GM12891 (cell line): ENCODE measurements around the gene SFXN5.
A peak's percentile ranks its signal among the peaks of the same experiment; 100 is the strongest.

Experiments used
- DNase-seq: peaks from one replicate; pipeline ENCODE4 v3.0.0; 2011; ENCODE audit warnings: low spot score; ENCODE audit not compliant: insufficient read length
- FAIRE-seq: peaks from 2 replicates; lab custom pipeline; 2011; peaks lifted over from hg19 to GRCh38; lab: Jason Lieb, UNC
- PAX5 ChIP-seq: IDR thresholded peaks from 2 replicates; pipeline ENCODE4 v1.6.1; 2011; ENCODE audit warnings: low read length, moderate library complexity, mild to moderate bottlenecking; ENCODE audit not compliant: insufficient read depth, severe bottlenecking
- POLR2A ChIP-seq: IDR thresholded peaks from 2 replicates; pipeline ENCODE4 v1.6.1; 2011; ENCODE audit warnings: low read depth, low read length, control low read depth
- POLR2AphosphoS5 ChIP-seq: IDR thresholded peaks from 2 replicates; pipeline ENCODE4 v1.6.1; 2011; ENCODE audit warnings: low read depth, low read length, control low read depth
- POU2F2 ChIP-seq: IDR thresholded peaks from 2 replicates; pipeline ENCODE4 v1.6.1; 2011; ENCODE audit warnings: low read depth, mild to moderate bottlenecking, control low read depth, low read length, moderate library complexity
- SPI1 ChIP-seq: IDR thresholded peaks from 2 replicates; pipeline ENCODE4 v1.6.1; 2011; ENCODE audit warnings: low read depth, low read length, control low read depth
- TAF1 ChIP-seq: IDR thresholded peaks from 2 replicates; pipeline ENCODE4 v1.6.1; 2011; ENCODE audit warnings: low read depth, low read length, control low read depth

Gene SFXN5

DNA sequence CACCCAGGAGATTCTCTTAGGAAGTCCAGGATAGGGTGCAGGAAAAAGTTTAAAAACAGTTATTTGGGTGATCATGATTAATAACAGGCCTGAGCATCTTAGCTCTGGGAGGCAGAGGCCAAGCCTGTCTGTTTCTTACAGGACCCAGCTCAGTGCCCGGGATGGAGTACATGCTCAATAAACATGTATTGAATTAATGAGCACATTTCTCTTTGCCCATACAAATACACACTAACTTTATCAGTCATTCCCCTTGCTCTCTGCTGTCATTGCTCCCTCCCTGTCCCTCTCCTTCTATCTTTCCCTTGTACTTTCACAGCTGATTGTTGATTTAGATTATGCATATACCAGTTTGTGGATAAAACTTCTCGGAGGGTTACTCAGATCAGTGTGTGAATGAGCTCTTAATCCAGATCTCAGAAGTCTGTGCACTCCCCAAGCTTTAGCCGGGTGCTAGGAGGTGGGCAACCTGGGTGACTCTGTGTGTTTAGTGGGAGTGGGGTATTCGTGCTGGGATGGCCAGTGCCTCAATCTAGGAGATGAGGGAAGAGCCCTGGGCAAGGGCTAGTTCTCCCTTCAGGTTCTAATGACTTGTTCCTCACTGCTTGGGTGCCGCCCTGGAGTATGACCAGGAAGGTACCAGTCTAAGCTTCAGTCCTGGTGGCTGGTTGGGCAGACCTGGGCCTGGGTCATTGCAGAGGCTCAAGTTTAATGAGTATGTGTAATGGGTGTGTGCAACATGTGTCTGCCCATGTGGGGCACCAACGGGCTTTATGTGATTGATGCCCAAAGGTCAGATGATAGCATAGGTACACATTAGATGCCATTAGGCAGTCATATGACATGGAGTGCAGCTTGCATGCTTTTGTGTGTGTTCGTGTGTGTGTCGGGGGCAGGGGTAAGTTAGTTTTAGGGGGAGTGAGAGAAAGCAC, 143.6 kb downstream of the SFXN5 start:
- no peak for FAIRE-seq
- TF ChIP-seq SPI1 (no peak), POLR2A (no peak), POLR2AphosphoS5 (no peak), TAF1 (no peak), PAX5 (no peak), POU2F2 (no peak)

DNA sequence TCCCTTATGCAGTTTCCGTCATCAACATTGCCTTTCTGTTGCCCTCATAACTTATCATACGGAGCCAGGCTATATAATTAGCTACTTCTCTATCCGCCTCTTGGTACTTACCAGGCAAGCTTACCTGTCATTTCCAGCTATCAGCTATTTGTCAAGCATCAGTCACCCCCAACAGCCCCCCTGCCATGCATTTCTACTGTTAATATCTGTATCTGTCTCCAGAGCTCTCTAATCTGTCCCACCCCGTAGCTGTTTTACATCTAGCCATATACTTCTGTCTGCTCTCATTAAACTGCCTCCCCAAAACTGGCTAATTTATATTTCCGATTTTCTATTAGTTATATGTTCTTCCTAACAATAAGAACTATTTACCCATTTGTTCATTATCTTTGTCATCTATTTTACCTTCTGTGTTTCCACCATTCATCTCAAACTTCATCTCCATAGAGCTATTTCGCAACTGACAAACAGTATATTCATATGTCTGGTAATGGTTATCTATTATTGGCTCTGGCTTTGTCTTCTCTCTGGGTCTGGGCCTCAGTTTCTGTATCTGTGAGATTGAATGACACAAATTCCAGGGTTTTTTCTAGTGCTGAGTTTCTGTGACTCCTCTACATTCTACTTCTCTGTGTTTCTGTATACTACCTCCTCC, 144.6 kb downstream of the SFXN5 start:
- TF ChIP-seq TAF1 (no peak), POLR2A (no peak), SPI1 (no peak), PAX5 (no peak), POU2F2 (no peak), POLR2AphosphoS5 (no peak)
- FAIRE-seq: no peak
- DNase-seq: no peak

More for the DNA sequence above, 143.6 kb downstream of the SFXN5 start:
- DNase-seq: no peak

DNA sequence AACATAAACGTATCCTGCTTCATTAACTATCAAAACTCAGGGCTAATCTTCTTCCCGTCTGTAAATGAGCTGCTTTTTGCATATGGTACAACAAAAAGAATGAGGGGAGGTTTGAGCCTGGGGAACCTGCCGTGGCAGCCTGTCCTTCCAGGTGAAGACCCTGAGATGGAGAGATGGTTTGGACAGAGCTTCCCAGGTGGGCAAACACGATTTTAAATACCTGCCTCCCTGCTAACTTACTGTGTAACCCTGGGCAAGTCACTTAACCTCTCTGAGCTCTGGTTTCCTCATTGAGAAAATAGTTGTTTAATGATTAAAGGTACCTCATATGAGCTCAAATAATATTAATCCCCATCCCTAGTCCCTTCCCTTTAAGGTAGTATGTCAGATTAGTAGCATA, 145.1 kb downstream of the SFXN5 start:
- FAIRE-seq: no peak
- no peak for TF ChIP-seq POU2F2
- TF ChIP-seq POLR2AphosphoS5: no peak
- TF ChIP-seq SPI1: no peak
- TF ChIP-seq TAF1: no peak
- no peak for TF ChIP-seq POLR2A
- TF ChIP-seq PAX5: no peak

DNA sequence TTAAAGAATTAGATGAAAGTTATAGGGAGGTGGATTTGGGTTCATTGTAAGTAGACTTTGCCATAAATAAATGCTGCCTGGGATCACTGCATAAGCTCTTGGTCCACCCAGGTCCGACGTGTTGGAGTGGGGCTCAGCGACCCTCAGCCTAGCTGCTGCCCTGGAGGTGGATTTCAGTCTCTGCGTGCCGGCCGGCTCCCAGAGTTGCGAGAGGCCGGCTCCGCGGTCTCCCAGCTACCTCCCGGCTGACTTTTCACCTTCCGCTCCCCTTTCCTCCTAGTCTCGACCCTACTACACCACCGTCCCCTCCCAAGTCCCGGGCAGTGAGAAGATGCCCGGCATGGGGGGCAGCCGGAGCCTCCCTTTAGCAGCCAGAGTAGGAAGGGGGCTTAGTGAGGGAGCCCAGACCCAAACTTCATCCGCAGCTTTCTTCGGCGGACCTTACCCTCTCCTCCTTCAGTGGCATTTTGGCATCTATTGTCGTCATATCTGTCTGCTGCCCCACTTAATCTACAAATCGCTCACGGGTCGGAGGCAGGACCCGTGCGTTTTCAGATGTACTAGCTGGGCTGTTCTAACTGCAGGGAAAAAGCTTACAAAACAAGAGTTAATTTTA, 146.1 kb downstream of the SFXN5 start:
- no peak for FAIRE-seq
- TF ChIP-seq PAX5 (no peak), TAF1 (no peak), POU2F2 (no peak), POLR2A (no peak), POLR2AphosphoS5 (no peak), SPI1 (no peak)
- peak; percentile 5 for DNase-seq

More for the DNA sequence above, 145.1 kb downstream of the SFXN5 start:
- no peak for DNase-seq

DNA sequence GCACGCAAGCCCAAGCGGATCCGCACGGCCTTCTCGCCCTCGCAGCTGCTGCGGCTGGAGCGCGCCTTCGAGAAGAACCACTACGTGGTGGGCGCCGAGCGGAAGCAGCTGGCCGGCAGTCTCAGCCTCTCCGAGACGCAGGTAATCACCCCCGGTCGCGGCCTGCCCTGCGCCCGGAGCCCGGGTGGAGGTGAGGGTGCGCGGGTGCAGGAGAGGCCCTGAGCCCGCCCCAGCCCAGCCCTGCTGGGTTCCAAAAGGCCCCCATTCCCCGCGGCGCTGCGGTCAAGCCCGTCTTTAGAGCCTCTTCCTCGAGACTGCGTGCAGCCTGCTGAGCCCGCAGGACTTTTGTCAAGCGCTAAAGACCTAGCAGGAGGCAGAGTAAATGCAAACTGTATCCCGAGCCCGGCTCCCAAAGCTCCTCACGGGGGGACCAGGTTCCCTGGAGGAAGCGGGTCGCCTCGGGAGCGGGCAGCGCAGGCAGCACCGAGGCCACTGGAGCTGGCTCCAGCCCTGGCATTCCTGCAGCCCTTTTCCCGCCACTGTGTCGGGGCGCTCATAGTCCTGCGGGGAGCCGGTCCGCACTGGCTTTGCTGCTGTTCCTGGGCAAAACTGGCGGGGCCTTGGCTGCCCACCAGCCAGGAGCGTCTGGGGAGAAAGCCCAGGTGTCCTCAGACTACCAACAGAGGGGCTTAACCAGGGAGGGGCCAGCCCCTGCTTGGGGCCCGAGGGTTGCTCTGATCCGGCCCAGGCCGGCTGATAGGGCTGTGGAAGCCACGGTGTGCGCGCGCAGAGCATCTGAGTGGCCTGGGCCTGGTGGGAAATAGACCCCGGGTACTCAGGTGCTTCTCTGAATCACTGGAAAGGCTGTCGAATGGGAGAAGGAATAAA, 146.9 kb downstream of the SFXN5 start:
- TF ChIP-seq PAX5 (no peak), SPI1 (no peak)
- DNase-seq (no peak), FAIRE-seq (no peak)

DNA sequence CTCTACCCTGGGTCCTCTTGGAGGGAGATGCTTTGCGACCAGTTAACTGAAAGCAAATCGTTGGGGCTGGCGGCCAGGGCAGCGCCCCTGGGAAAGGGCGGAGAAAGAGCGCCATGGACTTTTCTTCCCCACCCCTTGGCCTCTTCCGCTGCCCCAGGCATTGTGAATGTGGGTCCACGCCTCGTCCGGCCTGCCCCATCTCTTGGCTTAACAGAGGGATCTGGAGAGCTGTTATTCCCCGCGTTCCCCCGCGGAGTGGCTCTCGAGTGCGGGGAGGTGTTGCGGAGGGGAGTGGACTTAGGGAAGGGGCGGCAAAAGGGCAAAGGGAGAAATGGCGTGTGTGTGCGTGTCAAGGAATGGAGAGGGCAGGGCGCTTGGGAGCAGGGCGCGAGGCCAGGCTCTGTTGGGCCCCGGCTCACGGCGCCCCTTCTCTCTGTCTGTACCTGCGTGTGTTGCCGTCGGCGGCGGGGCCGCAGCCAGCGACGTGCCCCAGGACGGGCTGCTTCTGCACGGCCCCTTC, 147.6 kb downstream of the SFXN5 start:
- DNase-seq (peak; percentile 13), FAIRE-seq (no peak)
- no peak for TF ChIP-seq POLR2AphosphoS5
- no peak for TF ChIP-seq TAF1
- no peak for TF ChIP-seq POLR2A
- no peak for TF ChIP-seq POU2F2
- TF ChIP-seq PAX5: no peak
- TF ChIP-seq SPI1: no peak

DNA sequence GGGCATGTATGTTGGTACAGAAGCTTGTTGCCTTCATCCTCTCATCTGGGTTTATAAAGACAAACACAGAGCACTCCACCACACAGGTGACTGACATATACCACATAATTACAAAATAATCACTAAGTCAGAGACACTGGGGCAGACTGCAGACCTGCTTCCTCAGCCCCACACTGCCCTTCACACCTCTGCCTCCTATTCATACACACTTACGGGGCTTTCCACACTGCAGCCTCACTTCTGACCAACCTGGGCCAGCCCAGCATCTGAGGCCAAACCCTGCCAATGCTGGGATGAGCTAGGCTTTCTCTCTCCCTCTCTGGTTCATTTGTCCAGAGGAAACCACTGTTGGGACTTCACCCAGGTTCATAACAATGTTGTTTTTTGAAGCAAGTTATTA, 149.7 kb downstream of the SFXN5 start:
- no peak for DNase-seq
- FAIRE-seq: no peak
- TF ChIP-seq POLR2A (no peak), PAX5 (no peak), POU2F2 (no peak), SPI1 (no peak), POLR2AphosphoS5 (no peak), TAF1 (no peak)

DNA sequence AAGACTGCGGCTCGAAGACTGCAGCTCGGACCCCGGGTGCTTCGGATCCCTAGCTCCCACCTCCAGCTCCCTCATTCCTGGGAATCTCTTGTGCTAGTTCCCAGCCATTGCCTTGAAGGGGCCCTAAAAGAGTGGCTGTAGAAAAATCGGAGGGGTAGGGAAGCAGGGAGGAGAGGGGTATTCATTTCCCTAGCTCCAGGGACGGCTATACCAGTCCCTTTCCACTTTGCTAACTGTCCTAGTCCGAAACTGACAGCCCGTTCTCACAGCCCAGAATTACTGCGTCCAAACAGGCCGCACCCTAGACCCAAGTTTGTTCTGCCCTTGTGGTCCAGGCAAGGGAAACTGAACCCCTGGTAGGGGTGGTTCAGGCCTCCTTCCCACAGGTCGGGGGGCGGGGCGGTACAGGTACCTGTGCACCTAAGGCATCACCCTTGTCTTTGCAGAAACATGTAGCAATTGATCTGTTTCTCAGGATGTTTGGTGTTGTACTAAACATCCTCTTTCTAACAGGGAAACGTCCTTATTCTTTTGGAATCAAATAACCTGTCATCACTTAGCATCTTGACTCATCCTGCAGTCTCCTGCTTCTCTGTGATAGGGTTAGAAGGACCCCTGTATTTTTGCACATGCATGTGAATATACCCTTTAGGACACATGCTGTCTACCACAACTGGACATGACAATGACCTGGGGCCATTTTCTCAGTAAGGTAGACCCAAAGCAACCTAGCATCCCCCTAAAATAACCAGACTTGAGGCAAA, 150.2 kb downstream of the SFXN5 start:
- FAIRE-seq (no peak), DNase-seq (no peak)
- TF ChIP-seq POLR2A: no peak
- no peak for TF ChIP-seq SPI1
- no peak for TF ChIP-seq POU2F2
- no peak for TF ChIP-seq TAF1
- TF ChIP-seq POLR2AphosphoS5: no peak
- no peak for TF ChIP-seq PAX5
